DMS114 treated with DMSO at 0.1 percent for 48 hours (cell line): ENCODE results near the gene CCL21.

Experiments used
- DNase-seq: peaks from one replicate; lab custom pipeline; 2025; ENCODE audit not compliant: unreplicated experiment; lab: John Stamatoyannopoulos, UW

Gene CCL21

DNA sequence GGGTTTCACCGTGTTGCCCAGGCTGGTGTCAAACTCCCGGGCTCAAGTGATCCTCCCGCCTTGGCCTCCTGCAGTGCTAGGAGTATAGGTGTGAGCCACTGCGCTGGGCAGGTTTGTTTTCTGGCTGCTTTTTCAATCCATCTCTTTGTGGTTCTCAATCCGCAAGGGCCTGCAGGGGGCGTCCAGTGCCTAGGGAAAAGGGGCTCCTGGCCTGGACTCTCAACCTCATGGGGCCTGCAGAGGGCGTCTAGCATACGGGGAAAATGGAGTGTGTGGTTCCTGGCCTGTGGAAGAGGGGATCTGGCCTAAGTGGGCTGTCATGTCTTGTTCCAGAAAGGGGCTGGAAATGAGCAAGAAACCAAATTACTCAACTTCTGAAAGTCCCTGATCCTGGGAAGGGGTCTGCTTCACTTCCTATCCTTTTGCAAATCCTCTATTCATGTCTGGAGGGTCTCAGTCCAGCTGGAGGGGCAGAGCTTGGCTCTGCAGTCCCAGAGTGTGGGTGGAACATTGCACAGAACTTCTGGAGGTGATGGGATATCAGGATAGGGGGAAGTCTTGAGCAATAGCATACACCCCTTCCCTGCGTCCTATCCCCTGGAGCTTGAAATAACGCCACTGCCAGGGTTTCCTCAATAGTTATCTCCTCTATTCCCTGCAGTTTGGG lies 34.8 kb downstream of the CCL21 start:
- peak; percentile 70 for DNase-seq

DNA sequence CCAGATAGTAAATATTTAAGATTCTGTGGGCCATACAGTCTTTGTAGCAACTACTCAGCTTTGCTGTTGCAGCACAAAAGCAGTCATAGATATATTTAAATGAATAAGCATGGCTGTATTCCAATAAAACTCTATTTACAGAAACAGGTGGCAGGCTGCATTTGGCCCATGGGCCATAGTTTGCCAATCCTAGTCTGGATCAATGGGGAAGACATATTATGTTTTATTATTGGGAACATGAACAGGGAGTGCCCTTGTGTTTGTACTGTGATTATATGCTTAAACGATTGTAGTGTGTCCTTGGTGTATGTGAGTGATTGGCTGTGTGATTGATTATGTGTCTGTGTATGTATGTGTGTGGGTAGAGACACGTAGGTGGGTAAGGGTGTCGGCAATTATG lies 35.5 kb downstream of the CCL21 start:
- no peak for DNase-seq

DNA sequence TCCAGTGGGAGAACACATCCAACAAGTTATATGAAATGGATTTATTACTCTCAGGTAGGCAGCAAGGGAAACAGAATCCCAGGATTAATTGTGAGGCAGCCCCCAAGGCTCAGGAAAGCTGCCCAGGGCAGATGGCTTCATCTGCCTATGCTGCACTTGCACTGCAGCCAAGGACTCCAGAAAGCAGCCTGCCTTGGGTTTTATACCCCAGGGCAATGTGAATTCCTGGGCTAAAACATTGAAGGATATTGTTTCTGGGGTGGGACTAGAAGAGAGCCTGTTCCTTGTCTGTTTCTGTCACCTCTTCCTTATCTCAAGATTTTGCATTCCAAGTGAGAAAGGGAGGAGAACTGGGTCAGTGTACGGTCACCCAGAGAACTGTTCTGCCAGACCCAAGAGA lies 38.6 kb downstream of the CCL21 start:
- DNase-seq, result no peak

DNA sequence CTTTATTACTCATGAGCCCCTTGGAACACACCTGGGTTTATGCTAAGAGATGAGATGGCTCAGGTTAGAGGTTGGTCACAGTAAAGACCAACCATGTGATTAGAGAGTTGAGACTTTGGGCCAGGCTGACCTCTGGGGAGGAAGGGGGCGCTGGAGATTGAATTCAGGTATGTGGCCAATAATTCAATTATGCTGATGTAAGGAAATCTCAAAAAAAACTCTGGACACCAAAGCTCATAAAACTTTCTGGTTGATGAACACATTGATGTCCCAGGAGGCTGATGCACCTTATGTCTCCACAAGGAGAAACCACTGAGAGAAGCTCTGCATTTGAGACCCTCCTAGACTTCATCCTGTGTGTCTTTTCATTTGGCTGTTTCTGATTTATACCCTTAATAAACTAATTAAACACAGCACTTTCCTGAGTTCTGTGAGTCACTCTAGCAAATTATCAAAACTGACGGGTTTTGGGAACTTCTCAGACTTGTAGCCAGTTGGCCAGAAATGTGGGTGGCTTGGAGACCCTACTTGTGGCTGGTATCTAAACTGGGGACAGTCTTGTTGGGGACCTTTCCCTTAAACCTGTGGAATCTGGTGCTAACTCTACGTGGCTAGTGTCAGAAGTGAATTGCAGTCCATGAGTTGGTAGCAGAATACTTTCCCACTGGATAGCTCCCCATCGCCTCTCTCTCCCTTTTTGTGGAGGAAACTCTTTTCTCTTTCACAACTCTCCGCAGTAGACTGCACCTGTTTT lies 40.0 kb downstream of the CCL21 start:
- DNase-seq, result no peak

DNA sequence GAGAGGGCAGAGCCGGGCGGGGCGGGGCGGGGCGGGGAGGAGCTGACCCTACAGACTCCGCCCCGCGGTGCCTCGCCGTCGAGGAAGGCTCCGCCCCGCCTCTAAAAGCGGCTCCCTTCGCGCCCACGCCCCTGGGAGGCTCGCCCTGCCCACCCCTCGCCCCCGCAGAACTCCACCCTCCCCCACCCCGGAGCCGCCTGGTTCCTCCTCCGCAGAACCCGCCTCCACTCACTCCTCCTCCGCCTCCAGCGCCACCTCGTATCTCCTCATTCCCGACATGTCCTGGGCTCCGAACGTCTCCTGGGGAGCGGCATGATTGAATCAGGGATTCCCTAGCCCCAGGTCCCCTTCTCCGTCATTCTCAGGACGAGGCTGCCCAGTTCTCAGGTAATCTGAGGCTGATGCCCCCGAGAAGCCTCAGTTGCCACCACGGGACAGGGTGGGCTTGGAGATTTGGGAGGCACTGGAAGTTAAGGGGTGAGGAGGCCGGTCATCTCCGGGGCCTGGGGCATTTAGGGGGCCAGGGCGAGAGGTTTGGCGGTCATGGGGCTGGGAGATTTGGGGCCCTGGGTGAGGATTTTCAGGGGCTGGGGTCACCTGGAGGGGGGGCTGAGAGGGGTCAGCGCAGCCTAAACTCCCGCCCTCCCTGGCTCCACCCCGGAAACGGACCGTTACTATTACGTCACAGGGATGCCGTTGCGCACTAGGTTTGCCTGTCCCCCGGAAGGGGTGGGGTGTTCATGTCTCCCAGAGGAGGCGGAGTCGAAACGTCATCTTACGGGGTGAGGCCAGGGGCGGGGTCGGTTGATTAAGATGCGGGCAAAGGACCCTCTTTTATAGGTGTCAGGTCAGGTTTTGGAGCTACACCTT lies 44.3 kb downstream of the CCL21 start:
- peak; percentile 78 for DNase-seq

DNA sequence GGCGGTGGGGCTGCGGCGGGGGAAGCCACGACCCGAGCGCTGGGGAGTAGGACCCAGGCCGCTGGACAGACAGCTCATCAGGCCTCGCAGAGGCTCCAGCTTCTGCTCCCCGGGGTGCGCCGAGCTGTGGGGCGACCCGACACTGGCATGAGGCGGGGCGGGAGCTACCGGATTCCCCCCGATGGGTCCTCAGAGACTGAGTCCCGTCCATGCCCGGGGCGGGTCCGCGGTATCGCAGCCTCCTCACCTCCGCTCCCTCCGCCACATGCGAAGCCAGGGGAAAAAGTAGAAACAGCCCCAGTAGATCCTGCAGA lies 44.9 kb downstream of the CCL21 start:
- no peak for DNase-seq

DNA sequence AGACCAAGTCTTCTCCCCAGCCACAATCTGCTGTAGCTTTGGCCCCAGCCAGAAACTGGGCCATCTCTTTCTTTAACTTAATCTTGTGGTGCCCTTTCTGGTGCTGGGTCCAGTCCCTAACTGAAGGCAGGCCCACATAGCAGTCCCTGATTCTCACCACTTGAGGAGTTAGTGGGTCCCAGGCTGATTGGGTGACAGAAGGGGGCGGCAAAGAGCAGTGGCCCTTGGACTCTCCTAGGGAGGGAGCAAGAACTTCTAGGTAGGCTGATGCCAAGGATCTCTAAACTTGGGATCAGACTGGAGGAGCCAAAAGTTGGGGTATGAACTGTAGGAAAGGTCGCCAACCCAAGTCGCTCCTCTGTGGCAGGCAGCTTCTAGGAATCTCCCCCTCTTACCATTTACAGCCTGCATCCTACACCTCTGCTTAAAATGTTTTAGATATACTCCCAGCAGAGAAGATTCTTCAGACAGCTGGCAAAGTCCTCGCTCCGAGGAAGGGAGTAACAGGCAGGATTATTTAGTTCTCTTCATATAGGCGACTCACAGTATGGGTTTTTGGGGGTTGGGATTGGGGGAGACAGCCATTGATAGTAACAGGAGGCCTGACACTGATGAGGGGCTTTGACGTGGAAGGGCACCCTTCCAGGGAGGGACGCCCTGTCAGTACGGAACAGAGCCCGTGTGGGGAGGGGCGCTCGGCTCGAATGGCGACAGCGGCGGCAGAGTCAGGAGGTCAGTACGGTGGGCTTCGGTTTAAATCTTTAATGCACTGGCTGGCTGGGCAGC lies 45.5 kb downstream of the CCL21 start:
- peak; percentile 57 for DNase-seq

DNA sequence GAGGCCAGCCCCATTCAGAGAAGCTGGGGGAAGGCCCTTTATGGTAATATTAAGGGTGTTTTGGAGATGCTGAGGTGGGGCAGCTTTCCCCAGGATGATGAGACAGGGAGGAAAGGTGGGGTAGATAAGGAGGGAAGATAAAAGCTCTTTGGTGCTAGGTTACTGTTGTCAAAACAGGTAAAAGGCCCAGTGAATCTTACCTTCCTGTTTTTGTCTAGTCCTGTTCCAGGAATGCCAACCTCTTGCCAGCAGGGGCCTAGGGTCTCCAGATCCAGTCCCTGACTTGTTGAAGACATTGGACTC lies 46.7 kb downstream of the CCL21 start:
- DNase-seq, result no peak

DNA sequence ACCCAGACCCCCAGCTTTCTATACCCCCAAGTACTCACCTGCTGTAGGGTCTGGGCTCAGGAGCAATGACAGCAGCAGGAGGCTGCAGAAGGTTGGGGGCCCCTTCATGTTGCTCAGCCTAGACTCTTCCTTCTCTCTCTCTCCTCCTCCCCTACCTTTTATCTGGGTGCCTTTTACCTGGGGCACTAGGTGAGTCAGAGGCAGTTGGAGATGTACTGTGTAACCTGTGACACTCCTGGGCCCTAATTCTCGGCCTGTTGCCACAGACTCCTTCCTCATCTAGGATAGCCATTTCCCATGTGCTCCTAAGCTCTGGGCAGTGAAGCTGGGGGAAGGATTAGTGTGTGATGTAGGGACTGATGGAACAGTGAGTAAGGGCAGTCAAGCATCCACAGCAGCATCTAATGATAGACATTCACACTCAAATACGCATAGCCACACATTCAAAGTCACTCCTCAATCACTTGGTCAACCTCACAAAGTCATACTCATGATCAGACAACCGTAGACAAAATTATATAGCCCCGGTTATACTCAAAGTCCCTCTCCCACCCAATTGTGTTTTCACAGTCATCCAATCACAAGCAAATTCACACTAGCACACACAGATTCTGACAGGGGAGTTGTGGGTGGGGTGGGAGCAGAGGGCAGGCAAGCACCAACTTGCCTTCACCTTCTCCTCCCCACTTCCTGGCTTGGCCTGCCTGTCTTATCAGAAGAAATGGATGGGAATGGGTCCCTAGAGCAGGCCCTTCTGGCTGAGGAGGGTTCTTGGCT lies 47.2 kb downstream of the CCL21 start, which contains the start of gene CCL27:
CCL27 (minus strand) TSS at position 132 of the 777 bp plus-strand sequence; CDS start at position 108, 24 bp downstream.
- DNase-seq, result no peak

DNA sequence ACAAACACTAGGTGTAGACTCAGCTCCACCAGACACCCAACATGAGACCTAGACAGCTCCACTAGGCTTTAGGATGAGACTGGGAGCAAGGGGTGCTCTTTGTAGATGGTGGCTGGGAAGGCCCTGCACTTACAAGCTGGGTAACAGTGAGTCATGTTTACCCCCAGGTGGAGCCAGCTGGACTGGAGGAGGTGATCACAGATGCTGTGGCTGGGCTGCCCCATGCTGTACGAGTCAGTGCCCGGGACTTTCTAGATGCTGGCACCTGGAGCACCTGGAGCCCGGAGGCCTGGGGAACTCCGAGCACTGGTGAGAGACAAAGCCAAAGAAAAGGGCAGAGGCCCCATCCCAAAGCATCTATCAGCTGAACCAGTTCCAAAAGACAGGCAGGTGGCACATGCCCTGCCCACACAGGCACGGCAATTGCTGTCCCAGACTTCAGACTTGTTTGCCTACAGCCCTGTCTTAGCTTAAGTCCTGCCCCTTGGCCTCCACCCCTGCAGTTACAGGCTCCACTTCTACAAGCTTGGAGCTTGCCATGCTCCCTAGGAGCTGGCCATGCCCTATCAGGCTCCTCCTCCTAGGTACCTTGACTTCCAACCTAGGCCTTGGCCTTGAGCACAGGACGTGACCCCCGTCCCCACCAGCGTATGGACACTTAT lies 50.2 kb downstream of the CCL21 start:
- DNase-seq, result no peak
